Pancreas (tissue), 10 donors: ENCODE measurements around the gene MAML3. TPM values are rescaled to one million over a fixed set of nuclear protein-coding genes. Genes with fewer than 3 reads are reported as not detected.
A peak's percentile ranks its signal among the peaks of the same experiment; 100 is the strongest.

Experiments
- ATAC-seq, 4 donors: fragments of 200-7000 bp; cut with Tn5 transposase; one replicate each; pipeline versions ENCODE4 v1.8.0 to v1.9.1; 2020; ENCODE audit warnings: mild to moderate bottlenecking in 4 of 4, moderate library complexity in 4 of 4
- DNase-seq, 6 donors: peaks; one replicate each; pipeline ENCODE4 v3.0.0-alpha.2; 2020
- FAIRE-seq: peaks from 2 replicates; lab custom pipeline; 2012; peaks lifted over from hg19 to GRCh38; lab: Jason Lieb, UNC
- H3K27ac ChIP-seq, 4 donors: fragments of 200-600 bp; sonication (generic); 1 replicate in 3 of 4; 2 replicates in 1 of 4; pipeline versions ENCODE4 v1.5.0 to v1.8.0; 2020
- H3K27me3 ChIP-seq, 4 donors: fragments of 200-600 bp; one replicate each; pipeline ENCODE4 v1.8.0; 2021
- H3K36me3 ChIP-seq, 3 donors: fragments of 200-600 bp; sonication (generic) in 1 of 3; one replicate each; pipeline versions ENCODE4 v1.5.0 to v1.8.0; 2020 to 2021
- H3K4me1 ChIP-seq, 3 donors: fragments of 200-600 bp; one replicate each; pipeline ENCODE4 v1.8.0; 2021
- H3K4me3 ChIP-seq, 4 donors: fragments of 200-600 bp; sonication (generic) in 2 of 4; one replicate each; pipeline versions ENCODE4 v1.5.0 to v1.8.0; 2020 to 2021
- H3K9me3 ChIP-seq, 4 donors: fragments of 200-600 bp; one replicate each; pipeline ENCODE4 v1.8.0; 2021
- WGBS, 2 donors: extraction: QIAGEN DNeasy Blood & Tissue Kit; methylation state at CpG; one replicate each; pipeline ENCODE4 v1.1.7; 2013; 5-methylcytosine and 5-hydroxymethylcytosine counted together
- intact Hi-C, 3 donors: fragments of 100-400 bp; cut with DNase I; formaldehyde crosslinking; loops; one replicate each; pipeline versions ENCODE4 v1.11.1 to v1.14.2; 2022
- polyA plus RNA-seq, 2 donors: library from polyadenylated mRNA; stranded (reverse); fragments of 200-250 nt; gene quantifications; one replicate each; pipeline ENCODE4 v1.2.3, GENCODE V29; 2013
- total RNA-seq, 6 donors: library from RNA; stranded (reverse); fragmentation: NEBNext Ultra II Directional in 4 of 6; extraction: Animal tissue kit (Norgen Biotek cat#: 25700) in 4 of 6; gene quantifications; one replicate each; pipeline versions ENCODE4 v1.2.1 to v1.2.4, GENCODE V29; 2021 to 2023
- TF ChIP-seq, protein P1 (sequence below), 4 donors: fragments of 200-600 bp; sonication (generic) in 3 of 4; IDR thresholded peaks; one replicate each; pipeline versions ENCODE4 v1.5.0 to v1.8.0; 2021; ENCODE audit warnings: antibody characterized with exemption in 4 of 4
- donor health status: healthy with polysubstance abuse.
- donor health status: DM: no; HTN: no; CAD: no; lungs with moderate emphysema.
- donor health status: DM: no; HTN: no; CAD: no.
- donor health status: control.
- donor health status: control.
- donor health status: Bipolar disorder and iron deficiency.
- donor health status: DM: yes; HTN: yes; CAD: no.
- donor health status: DM: no; HTN: no; CAD: no.
- donor health status: DM: no; HTN: no; CAD: no.
- donor health status: DM: yes; HTN: yes; CAD: no.

MAML3 gene
- total and polyA plus RNA-seq, 8 donors = 3.8 to 8.9 (median 5.9) TPM

DNA sequence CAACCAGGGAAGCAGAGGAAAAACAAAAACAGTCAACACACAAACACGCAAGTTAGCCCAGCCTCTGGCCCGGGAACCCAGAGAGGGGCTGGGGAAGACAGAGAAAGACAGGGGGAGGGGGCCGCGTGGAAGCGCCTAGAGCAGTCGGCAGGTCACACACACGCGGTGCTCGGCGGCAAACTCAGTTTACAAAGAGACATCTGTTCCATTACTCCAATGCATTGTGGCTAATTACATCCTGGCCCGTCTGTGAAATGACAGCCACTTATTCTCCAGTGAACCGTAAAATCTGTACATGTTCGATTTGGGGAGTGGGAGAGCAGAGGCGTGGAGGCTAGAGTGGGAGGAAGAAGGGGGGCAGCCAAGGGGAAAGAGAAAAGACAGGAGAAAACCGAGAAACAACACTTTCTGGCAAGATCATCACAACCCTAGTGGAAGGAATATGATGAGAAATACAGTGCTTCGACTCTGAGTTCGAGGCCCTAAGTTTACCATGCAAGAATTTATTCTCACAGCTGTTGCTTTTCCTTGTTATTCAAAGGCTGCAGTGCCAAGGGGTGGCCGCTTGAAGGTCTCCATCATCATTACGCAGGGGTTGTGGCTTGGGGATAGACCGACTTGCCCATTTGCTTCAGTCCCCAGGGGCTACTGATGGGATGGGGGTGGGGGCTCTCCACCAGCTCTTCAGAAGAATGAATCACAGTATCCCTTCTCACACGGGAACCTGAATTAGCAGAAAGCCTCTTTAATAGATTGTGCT, 320.7 kb downstream of the MAML3 start:
- intact Hi-C loops = no loop called here
- FAIRE-seq (no peak), ATAC-seq (peak in 1 of 4 donors; percentile 36), DNase-seq (no peak)
- H3K36me3 ChIP-seq = no peaks in the 10 kb centered on the region
- no peak overlapping the region for H3K4me3 ChIP-seq
- TF ChIP-seq, protein P1, sequence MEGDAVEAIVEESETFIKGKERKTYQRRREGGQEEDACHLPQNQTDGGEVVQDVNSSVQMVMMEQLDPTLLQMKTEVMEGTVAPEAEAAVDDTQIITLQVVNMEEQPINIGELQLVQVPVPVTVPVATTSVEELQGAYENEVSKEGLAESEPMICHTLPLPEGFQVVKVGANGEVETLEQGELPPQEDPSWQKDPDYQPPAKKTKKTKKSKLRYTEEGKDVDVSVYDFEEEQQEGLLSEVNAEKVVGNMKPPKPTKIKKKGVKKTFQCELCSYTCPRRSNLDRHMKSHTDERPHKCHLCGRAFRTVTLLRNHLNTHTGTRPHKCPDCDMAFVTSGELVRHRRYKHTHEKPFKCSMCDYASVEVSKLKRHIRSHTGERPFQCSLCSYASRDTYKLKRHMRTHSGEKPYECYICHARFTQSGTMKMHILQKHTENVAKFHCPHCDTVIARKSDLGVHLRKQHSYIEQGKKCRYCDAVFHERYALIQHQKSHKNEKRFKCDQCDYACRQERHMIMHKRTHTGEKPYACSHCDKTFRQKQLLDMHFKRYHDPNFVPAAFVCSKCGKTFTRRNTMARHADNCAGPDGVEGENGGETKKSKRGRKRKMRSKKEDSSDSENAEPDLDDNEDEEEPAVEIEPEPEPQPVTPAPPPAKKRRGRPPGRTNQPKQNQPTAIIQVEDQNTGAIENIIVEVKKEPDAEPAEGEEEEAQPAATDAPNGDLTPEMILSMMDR (IDR thresholded peaks at IDR 0.05) = no peak
- H3K27me3 ChIP-seq = no peaks in the 10 kb centered on the region
- no peak overlapping the region for H3K27ac ChIP-seq
- peaks cover 0 to 5% (median 0%) of the 10 kb centered on the region in 3 donors for H3K4me1 ChIP-seq
- WGBS, 2 donors = 87 to 89% methylated on average over 21 of the region's 21 CpGs
- H3K9me3 ChIP-seq = no peaks in the 10 kb centered on the region

DNA sequence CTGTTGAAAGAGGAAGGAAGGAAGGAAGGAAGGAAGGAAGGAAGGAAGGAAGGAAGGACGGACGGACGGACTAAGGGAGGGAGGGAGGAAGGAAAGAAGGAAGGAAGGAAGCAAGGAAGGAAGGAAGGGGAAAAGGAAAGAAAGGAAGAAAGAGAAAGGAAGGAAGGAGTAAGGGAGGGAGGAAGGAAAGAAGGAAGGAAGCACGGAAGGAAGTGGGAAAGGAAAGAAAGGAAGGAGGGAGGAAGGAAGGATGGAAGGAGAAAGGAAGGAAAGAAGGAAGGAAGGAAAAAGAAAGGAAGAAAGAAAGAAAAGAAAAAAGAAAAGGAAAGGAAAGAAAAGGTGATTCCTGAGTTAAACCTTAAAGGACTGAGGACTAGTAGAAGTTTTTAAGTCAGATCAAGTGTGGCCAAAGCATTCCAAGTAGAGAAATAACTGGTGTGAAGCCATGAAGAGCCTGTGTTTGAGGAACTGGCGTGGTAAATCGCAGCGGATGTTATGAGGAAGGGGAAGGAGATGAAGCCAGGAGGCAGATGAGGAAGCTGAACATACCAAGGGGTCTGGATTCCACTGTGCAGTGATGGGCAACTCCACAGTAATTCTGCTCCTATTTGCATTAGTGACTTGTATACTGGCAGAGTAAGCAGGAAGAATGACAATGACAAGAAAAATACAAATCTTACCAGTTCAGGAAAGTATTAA, 324.9 kb downstream of the MAML3 start:
- Histone ChIP-seq H3K4me3 (no peak overlapping the region), H3K27me3 (no peaks in the 10 kb centered on the region), H3K36me3 (no peaks in the 10 kb centered on the region), H3K9me3 (no peaks in the 10 kb centered on the region), H3K27ac (no peak overlapping the region), H3K4me1 (peaks cover 0 to 5% (median 0%) of the 10 kb centered on the region in 3 donors)
- ATAC-seq = no peak
- TF ChIP-seq, protein P1 (IDR thresholded peaks at IDR 0.05) = no peak
- no peak for DNase-seq
- WGBS, 2 donors = 90 to 91% methylated on average over 7 of the region's 7 CpGs
- intact Hi-C loops = no loop called here
- no peak for FAIRE-seq

DNA sequence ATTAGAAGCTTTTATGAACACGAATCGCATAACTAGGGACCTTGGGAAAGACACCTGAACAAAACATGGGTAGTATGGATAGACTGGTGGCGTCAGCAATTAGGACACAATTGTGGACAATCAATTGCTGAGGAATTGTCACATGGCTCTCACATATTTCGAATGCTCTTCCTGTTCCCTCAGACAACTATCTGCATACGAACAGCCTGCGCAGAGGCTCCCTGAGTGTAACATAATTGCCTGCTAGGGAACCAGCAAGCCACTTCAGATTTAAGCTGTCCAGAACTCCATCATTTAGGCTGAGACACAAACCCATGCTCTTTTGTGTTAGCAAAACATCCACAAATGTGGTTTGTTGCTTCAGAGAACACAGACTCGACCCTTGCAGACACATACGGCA, 327.6 kb downstream of the MAML3 start:
- intact Hi-C loops = no loop called here
- TF ChIP-seq, protein P1 (IDR thresholded peaks at IDR 0.05) = no peak
- H3K36me3 ChIP-seq = no peaks in the 10 kb centered on the region
- no peak for DNase-seq
- H3K4me3 ChIP-seq = no peak overlapping the region
- H3K9me3 ChIP-seq = no peaks in the 10 kb centered on the region
- no peak for FAIRE-seq
- H3K27ac ChIP-seq = no peak overlapping the region
- no peak for ATAC-seq
- peaks cover 0 to 5% (median 0%) of the 10 kb centered on the region in 3 donors for H3K4me1 ChIP-seq
- 80 to 92% methylated on average over 8 of the region's 8 CpGs for WGBS, 2 donors
- no peaks in the 10 kb centered on the region for H3K27me3 ChIP-seq

DNA sequence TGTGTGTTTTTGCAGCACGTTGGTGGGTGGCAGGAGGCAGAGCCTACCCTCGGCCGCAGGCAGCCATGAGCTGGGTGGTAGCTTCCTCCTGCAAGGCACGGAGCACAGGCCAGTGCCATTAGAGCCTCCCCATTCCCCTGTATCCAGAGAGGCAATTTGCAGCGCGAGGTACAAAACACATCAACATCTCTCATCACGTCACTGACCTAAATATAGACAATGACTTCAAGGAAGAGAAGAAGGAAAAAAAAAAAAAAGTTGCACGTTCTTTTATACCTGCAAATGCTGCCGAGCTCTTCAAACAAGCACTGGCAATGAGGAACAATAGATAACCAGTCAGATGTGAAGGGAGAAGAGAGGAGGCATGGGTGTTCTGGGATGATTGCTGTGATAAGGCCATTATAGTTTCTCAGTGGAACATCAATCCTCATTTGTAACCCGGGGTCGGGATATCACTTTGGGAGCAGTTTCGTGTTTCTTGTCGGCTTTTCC, 328.4 kb downstream of the MAML3 start:
- intact Hi-C loops = no loop called here
- no peak for FAIRE-seq
- no peak overlapping the region for H3K4me3 ChIP-seq
- H3K27ac ChIP-seq = no peak overlapping the region
- WGBS, 2 donors = 79 to 80% methylated on average over 13 of the region's 13 CpGs
- DNase-seq = no peak
- TF ChIP-seq, protein P1 (IDR thresholded peaks at IDR 0.05) = no peak
- no peaks in the 10 kb centered on the region for H3K4me1 ChIP-seq
- H3K27me3 ChIP-seq = no peaks in the 10 kb centered on the region
- no peaks in the 10 kb centered on the region for H3K36me3 ChIP-seq
- peak in 2 of 4 donors; percentile 48 to 61 for ATAC-seq
- no peaks in the 10 kb centered on the region for H3K9me3 ChIP-seq
